ENCODE data around the gene UNC5C. TPM values are rescaled to one million over a fixed set of nuclear protein-coding genes. Genes with fewer than 3 reads are reported as not detected.

Gene UNC5C
- total RNA-seq, 1 donor from 2014 or later = 12.0 TPM

DNA sequence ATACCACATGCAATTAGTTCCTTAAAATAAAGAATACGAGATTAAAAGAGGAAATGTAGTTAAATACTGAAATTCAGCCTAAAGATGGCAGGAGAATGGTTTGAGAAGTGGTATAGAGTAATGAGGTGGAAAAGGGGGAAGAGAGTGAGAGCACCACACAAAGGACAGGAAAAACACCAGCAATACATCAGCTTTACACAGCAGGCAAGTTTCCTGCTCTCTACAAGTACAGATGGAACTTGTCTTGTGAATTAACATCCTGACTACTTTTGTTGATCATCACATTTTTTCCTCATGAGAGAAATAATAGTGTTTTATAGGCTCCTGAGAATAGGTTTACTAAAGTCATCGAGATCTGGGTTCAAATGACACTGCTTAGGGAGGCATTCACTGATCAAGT, 2.9 kb upstream of the UNC5C start:
- no peak for DNase-seq (ENCODE audit: extremely low spot score in 2 of 2)
- H3K4me1 ChIP-seq = peaks cover 5% of the 10 kb centered on the region
- no peak overlapping the region for H3K27ac ChIP-seq
- H3K27me3 ChIP-seq = no peaks in the 10 kb centered on the region
- intact Hi-C loops (cut with DNase I) = no loop called here
- no peak overlapping the region for H3K4me3 ChIP-seq
- H3K9me3 ChIP-seq = no peaks in the 10 kb centered on the region
- H3K36me3 ChIP-seq = no peaks in the 10 kb centered on the region
- TF ChIP-seq POLR2A (IDR thresholded peaks at IDR 0.05) (no peak), POLR2AphosphoS5 (IDR thresholded peaks at IDR 0.05; ENCODE audit: insufficient read depth in 1 of 2, low read depth in 1 of 2) (no peak)
- TF ChIP-seq, protein P1, sequence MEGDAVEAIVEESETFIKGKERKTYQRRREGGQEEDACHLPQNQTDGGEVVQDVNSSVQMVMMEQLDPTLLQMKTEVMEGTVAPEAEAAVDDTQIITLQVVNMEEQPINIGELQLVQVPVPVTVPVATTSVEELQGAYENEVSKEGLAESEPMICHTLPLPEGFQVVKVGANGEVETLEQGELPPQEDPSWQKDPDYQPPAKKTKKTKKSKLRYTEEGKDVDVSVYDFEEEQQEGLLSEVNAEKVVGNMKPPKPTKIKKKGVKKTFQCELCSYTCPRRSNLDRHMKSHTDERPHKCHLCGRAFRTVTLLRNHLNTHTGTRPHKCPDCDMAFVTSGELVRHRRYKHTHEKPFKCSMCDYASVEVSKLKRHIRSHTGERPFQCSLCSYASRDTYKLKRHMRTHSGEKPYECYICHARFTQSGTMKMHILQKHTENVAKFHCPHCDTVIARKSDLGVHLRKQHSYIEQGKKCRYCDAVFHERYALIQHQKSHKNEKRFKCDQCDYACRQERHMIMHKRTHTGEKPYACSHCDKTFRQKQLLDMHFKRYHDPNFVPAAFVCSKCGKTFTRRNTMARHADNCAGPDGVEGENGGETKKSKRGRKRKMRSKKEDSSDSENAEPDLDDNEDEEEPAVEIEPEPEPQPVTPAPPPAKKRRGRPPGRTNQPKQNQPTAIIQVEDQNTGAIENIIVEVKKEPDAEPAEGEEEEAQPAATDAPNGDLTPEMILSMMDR (IDR thresholded peaks at IDR 0.05) = no peak

DNA sequence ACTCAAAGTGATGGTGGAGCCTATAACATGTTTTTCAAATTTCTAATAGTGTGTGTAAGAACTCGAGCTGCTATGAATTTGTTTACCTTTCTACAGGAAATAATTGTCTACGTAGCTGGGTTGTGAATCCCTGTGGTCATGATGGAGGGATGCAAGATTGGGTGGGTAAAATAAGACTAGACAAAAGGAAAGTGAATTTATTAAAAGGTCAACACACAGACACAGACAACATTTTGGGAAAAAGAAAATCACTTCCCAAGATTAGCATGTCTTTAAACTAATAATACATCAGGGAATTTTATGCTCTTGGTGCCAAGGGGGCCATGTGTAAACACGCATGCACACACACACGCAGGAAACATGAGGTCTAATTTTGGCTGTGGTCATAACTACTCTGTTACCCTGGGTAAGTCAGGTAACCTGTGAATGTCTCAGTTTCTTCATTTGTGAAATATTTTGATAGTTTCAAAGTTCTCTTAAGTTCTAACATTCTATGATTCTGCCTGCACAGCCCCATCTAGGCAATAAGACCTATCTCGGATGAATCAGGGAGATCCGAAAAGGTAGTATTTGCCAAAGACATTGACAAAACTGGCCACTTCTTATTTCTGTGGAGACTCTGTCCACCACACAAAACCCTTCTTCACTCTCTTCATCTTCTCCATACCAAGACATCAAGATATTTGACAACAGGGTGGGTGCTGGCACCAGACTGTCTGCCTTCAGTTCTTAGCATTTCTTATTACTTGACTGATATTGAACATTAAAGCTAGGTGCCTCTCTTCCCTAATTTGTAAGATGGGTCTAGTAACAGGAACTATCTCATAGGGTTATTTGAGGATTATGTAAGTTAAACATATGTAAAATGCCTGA, 1.6 kb upstream of the UNC5C start:
- intact Hi-C loops (cut with DNase I) = no loop called here
- TF ChIP-seq, protein P1 (IDR thresholded peaks at IDR 0.05) = no peak
- TF ChIP-seq POLR2A (IDR thresholded peaks at IDR 0.05) (no peak), POLR2AphosphoS5 (IDR thresholded peaks at IDR 0.05; ENCODE audit: insufficient read depth in 1 of 2, low read depth in 1 of 2) (no peak)
- Histone ChIP-seq H3K4me3 (peak overlapping the region; percentile 56 to 66), H3K36me3 (no peaks in the 10 kb centered on the region), H3K27ac (peak overlapping the region; percentile 73), H3K4me1 (peaks cover 5% of the 10 kb centered on the region), H3K9me3 (no peaks in the 10 kb centered on the region), H3K27me3 (no peaks in the 10 kb centered on the region)
- DNase-seq (ENCODE audit: extremely low spot score in 2 of 2) = no peak

DNA sequence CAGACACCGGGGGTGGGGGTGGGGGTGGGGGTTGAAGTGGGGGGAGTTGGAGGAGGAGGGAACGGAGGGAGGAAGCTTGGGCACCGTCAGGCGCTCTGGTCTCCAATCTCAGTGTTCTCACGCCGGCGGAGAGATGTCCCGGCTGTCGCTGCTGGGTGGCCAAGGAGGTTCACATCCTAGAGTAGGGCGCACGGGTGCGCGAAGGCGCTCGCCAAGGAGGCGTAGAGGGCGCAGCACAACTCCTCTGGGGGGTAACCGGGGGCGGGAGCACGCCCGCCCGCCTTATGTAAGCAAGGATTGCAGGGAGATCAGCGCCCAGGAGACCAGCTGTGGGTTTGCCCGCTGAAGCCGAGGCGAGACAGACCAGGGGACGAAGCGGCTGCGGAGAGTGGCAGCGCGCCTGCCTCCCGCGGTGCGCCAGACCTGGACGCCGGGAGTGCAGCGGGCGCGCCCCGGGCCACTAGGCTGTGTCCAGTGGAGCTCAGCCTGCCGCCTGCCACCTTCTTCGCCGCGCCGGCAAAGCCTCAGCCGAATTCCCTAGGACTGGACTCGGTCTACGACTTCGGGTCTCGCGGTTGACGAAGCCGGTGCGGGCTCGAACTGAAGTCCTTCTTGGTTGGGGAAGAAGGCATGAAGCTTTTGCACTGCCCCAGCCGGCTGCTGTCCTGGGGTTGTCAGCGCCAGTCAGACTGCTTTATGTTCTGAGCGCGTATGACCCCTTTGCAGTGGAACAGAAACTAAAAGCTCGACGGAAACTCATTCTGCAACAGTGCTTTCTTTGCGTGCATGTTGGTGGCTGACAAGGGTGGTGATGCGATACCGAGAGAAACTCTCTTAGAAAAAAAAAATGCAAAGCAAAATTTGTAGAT, 707 bp upstream of the UNC5C start:
- Histone ChIP-seq H3K27me3 (no peaks in the 10 kb centered on the region), H3K36me3 (no peaks in the 10 kb centered on the region), H3K4me3 (peak overlapping the region; percentile 56 to 66), H3K27ac (peak overlapping the region; percentile 73), H3K4me1 (peaks cover 5% of the 10 kb centered on the region), H3K9me3 (no peaks in the 10 kb centered on the region)
- TF ChIP-seq POLR2AphosphoS5 (IDR thresholded peaks at IDR 0.05; ENCODE audit: insufficient read depth in 1 of 2, low read depth in 1 of 2) (peak in 1 of 2 donors; percentile 35), POLR2A (IDR thresholded peaks at IDR 0.05) (no peak)
- DNase-seq (ENCODE audit: extremely low spot score in 2 of 2) = no peak
- intact Hi-C loops (cut with DNase I) = no loop called here

DNA sequence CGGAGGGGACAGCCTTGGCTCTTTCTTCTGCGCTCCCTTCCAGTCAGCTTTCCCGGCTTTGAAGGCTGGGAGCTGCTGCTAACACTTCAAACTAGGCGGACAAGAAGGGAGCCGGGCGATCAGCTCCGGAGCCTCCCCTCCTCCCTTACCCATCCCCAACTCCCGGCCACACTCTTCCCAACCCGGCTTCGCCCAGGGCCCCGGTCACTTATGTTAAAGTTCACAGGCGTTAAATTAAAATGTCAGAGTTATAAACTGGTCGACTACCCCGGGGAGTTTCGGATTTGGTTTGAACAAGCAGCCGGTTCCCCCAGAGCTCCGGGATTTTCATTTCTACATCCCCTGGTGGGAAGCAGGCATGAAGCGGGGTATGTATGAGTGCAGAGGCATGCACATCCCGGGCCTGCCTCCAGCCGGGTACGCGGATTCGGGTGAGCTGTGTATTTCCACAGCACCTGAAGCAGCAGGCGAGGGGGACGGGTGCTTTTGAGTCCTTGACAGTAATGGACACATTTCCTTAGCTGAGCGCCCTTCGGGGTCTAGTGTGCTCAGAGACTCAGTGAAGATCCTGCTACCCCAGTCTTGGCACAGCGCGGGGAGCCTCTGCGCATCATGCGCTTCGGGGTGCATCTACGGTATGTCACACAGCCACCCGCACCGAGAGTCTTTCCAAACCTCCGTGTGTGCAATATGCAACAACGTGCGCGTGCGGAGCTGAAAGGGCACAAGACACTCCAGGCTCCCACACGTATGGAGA, 880 bp downstream of the UNC5C start:
- TF ChIP-seq, protein P1 (IDR thresholded peaks at IDR 0.05) = no peak
- peak in 1 of 2 donors; percentile 29 for TF ChIP-seq POLR2AphosphoS5 (IDR thresholded peaks at IDR 0.05; ENCODE audit: insufficient read depth in 1 of 2, low read depth in 1 of 2)
- no peak for TF ChIP-seq POLR2A (IDR thresholded peaks at IDR 0.05)
- no peaks in the 10 kb centered on the region for H3K27me3 ChIP-seq
- DNase-seq (ENCODE audit: extremely low spot score in 2 of 2) = no peak

More for the DNA sequence above, 880 bp downstream of the UNC5C start:
- intact Hi-C loops (cut with DNase I) = no loop called here
- Histone ChIP-seq H3K36me3 (no peaks in the 10 kb centered on the region), H3K4me1 (peaks cover 5% of the 10 kb centered on the region), H3K27ac (peak overlapping the region; percentile 73), H3K4me3 (peak overlapping the region; percentile 56 to 66), H3K9me3 (no peaks in the 10 kb centered on the region)

Measured in vagina (tissue), 2 donors.